G401.6 (cell line): ENCODE results near the gene CEACAM6.
"Not testable (repeated sequence)": the region's sequence is repeated elsewhere in the genome, so short reads cannot be mapped to it uniquely, and the experiment has no call there.

ENCODE experiments used
- FAIRE-seq: peaks from 2 replicates; lab custom pipeline; 2012; peaks lifted over from hg19 to GRCh38; lab: Jason Lieb, UNC

Gene CEACAM6

DNA sequence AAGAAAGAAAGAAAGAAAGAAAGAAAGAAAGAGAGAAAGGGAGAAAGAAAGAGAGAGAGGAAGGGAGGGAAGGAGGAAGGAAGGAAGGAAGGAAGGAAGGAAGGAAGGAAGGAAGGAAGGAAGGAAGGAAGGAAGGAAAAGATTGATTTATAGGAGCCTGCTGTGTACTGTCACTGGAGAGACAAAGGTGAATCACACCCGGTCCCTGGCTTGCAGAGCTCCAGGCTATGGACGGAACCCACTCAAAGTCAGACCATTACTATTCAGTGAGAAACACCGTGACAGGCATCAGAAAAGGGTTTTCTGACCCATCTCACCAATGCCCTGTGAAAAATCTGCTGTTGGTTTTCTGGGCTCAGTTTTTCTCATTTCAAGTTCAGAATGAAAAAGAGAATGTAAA lies 7.3 kb upstream of the CEACAM6 start:
- FAIRE-seq = no peak

DNA sequence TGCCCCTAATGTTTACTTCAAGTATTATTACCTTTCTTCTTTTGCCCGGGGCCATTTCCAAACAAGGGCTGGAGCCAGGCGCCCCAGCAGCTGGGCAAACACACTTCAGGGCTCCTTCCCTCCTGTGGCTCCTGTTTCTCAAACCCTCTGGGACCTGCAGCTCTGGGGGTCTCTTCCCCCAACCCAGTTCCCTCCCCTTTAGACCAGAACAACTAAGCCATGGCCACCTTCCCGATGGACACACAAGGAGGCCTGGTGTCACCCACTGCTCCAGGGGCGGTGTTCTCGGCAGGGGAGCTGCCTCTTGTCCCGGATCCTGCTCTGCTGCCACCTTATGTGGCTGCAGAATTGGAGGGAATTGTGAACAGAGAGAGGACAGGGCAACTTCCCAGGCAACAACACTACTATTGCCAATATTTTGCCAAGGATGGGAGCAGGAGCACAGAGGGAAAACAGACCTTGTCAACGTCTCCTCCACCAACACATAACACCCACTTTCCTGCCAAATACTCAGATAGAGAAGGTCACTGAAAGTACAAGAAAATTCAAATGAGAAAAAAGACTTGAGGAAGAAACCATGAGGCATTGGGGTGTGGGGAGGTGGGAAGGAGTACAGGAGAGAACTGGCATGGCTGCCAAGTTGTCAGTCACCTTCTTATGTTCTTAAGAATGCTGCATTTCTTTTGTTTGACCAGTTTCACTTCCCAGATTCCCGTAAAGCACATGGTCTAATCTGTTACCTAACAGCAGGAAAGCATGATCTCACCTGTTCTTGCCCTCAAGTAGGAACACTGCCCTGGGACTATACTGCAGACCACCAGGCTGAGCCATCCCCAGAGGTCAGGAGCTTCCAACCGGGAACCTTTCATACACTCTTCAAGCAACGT lies 4.8 kb upstream of the CEACAM6 start:
- not testable (repeated sequence) for FAIRE-seq

DNA sequence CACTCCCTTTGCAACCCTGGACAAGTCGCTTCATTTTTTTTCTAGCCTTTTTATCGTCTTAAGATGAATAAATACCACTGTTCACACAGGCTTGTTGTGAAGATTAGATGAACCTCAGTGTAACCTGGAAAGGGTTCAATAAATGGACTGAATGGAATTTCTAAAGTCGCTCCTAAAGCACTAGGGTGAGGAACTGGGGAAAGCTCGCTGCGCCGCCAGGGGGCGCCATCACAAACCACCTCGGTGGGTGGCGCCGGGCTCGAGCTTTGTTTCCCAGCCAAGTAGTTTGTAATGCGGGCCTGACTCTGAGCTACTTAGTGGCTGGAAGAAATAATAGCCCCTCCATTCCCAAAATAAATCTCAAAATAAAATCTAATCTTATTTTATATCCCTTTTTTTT lies 2.2 kb upstream of the CEACAM6 start:
- no peak for FAIRE-seq

DNA sequence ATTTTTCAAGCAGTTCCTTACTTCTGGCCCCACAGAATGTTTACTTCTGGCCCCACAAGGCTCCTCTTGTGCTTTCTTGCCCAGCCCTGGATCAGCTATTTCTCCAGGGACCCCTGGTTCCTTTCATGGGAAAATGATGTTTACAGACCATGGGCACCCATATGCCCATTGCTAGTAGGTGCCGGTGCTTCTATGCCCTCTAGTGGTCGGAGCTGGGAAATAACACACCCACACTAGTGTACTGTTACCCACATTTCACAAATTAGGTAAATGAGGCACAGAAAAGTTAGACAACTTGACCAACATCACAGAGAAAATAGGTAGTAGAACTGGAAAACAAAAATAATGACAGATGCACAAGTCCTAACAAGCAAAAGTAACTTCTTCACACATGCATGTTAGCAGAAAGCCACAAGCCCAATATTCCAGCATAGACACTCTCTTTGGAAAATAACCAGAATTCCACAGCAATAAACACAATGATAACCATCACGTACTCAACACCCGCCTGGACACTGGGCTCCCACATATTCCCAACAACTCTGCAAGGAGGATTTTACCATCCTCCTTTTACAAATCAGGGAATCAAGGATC lies 1.3 kb upstream of the CEACAM6 start:
- FAIRE-seq = peak; percentile 39

DNA sequence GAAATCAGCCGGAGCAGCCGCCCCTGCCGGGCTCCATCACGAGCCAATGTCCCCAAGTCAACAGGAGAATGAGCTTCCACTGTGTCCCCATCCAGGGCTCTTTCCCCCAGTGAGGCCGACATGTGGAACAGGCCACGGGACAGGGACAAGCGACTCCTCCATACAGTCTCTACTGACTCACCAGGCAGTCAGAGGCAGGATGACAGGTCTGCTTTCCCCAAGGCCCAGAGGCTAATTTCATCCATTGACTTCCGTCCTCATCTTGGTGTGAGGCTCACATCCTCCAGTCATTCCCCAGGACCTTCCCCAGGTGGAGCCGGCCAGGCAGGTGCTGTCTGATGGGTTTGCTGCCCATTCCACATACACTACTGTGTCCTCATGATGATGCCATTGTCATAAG lies 3.5 kb downstream of the CEACAM6 start:
- no peak for FAIRE-seq

DNA sequence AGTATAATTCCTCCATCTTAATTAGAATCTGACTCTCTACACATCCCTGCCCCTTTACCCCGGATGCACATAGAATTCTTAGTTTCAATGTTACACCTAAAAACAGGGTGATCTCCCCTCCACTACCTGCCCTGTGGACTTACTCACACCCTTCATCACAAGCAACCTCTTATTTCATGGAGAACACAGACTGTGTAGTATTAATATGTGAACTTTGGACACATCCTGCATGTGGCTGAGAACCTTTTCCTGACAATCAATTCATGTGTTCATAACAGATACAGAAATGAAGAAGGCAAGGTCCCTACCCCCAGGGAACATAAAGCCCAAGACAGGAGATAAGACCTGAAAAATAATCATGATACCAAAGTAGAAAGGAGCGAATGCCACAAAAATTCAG lies 11.8 kb downstream of the CEACAM6 start:
- FAIRE-seq = no peak

DNA sequence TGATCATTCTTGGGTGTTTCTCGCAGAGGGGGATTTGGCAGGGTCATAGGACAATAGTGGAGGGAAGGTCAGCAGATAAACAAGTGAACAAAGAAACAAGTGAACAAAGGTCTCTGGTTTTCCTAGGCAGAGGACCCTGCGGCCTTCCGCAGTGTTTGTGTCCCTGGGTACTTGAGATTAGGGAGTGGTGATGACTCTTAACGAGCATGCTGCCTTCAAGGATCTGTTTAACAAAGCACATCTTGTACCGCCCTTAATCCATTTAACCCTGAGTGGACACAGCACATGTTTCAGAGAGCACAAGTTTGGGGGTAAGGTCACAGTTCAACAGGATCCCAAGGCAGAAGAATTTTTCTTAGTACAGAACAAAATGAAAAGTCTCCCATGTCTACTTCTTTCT lies 12.8 kb downstream of the CEACAM6 start:
- FAIRE-seq = not testable (repeated sequence)

DNA sequence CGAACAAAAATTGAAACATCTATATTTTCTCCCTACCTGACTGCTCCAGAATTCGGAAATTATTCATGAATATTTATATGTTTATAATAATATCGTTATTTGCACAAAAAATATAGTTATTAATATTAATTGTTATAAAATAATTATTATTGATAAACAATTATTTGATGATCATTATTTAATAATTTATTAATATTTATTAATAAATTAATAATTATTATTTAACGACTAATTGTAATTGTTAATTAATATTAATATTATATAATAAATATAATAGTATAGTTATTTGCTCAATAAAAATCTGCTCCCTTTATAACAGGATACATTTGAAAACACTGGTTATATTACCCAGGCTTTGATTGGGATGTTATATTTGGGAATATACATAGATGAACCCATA lies 14.3 kb downstream of the CEACAM6 start:
- peak; percentile 98 for FAIRE-seq

DNA sequence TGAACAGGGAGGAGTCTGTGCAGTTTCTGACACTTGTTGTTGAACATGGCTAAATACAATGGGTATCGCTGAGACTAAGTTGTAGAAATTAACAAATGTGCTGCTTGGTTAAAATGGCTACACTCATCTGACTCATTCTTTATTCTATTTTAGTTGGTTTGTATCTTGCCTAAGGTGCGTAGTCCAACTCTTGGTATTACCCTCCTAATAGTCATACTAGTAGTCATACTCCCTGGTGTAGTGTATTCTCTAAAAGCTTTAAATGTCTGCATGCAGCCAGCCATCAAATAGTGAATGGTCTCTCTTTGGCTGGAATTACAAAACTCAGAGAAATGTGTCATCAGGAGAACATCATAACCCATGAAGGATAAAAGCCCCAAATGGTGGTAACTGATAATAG lies 16.1 kb downstream of the CEACAM6 start:
- FAIRE-seq = no peak

DNA sequence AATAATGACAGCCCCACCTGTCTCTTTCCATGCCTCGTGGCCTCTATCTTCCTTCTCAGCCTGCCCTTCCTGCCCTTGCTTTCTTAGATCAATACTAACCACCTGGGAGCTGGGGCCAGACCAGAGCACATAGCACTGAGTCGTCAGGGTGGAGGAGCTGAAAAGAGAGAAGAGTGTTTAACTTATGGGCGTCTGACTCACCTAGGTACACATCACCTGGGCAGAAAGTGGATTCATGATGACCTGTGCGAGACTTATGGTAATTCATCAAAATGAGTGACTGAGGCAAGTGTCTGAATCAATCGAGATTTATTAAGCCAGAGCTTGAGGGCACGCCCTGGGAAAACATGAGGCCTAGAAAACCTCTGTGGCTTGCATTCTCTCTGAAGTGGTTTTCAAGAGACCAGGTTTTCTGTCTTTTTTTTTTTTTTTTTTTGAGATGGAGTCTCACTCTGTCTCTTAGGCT lies 19.2 kb downstream of the CEACAM6 start:
- no peak for FAIRE-seq

DNA sequence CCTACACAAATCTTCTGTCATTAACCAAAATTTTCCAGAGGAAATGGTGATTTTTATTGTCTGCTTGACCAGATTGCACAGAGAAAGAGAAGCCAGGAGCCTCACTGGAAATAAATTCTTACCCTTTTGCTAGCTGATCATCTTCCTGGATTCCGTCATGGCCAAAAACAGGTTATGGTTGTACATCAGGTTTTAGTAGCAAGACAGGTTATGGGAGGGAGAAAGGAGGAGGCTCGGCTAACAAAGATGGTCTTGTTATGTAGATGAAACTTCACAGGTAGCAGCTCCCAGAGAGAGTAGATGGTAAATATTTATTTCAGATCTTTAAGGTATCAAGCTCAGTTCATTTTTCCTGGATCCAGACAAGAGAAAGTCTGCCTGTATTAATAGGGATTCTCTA lies 21.4 kb downstream of the CEACAM6 start:
- FAIRE-seq = no peak

DNA sequence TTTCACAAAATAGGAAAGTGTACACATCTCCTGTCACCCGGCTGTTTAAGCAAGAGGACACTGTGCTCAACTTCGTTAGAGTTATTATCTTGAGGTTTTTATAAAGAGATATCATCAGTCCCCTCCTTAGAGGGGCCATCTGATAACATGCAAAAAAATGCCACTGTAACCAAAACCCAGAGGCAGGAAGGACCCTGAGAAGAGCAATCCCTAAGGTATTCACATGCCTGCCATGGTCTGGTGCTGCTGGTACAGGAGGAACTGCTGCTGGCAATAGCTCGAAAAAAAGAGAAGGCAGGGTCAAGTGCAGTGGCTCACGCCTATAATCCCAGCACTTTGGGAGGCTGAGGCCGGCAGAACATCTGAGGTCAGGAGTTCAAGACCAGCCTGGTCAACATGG lies 28.3 kb downstream of the CEACAM6 start:
- no peak for FAIRE-seq

DNA sequence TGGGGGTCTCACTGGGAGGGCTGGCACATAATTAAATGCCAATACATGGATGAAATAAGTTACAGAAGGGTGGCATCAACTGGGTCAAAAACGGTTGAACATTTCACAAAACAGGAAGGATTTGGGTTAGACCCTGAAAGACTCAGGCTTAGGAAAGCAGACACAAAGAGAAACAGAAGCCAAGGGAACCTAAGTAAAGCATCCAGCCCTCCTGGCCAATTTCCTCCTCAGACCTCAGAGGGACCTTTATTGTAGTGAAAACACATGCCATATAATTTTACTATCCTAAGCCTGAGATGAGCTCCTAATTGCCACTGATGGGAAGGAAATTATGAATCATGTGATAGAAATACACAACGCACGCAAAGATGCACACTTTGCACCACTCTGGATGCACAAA lies 29.0 kb downstream of the CEACAM6 start:
- FAIRE-seq = no peak

DNA sequence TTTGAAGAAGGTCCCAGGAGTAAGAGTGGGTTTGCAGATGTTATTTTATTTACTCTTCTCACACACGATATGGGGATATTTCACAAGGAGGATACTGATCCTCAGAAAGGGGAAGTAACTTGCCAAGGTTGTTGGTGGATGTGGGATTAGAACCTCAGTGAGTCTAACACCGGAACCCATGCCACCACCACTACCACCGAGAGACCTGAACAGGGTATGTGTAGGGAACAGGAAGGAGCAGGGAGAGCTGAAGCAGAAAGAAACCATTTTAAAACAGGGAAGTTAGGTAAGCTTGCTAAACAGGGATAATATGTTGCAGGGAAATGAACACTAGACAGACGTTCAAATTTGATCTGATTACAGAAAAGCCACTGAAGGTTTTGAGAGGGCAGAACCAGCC lies 29.4 kb downstream of the CEACAM6 start:
- FAIRE-seq = no peak

DNA sequence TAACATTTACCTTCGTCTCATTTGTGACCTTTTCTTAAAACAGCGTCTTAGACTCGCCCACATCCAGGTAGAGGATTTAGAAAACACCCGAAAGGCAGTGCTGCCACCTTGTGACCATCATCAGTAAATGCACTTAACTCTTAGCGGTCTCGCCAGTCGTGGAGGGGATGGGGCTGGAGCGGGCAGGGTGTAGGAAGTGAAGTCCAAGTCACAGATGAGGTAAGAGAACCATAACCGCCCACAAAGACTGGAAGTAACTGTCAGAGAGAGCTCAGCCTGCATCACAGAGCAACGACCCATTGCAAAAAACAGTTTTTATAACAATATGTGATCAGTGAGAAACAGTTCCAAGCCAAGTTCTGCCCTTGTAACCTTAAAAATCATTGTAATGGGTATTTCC lies 30.3 kb downstream of the CEACAM6 start:
- peak; percentile 93 for FAIRE-seq

DNA sequence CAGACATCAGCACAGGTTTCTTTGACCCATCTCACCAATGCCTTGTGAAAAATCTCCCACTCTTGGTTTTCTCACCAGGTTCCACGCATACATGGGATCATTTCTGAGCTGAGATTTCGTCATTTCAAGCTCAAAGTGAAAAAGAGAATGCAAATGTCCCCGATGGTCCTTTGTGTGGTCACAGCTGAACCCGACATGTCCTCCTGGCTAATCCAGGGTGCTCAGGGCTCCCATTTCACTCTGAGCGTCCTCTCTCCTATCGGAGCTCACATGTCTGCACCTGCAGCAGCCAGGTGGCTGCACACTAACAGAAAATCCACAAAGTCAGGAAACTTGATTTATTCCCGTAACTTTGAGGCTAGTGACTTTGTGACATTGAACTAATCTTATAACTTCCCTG lies 31.7 kb downstream of the CEACAM6 start:
- FAIRE-seq = no peak

DNA sequence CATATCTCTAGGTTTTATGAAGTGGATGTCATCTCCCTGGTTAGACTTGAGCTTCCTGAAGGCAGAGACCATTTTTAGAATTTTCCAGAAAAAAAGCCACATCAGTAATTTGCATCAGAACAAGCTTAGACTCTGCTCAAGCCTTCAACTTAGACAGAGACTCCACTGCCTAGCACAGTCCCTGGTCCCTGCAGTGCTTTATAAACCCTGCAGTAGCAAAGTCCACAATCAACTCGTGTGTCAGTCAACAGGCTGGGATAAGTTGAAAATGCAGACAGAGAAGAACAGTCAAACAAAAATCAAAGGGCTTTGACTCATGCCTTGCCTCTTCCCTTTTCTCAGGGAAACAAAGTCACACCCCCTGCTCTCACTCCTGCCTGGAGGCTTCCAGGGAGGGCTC lies 33.2 kb downstream of the CEACAM6 start:
- FAIRE-seq = not testable (repeated sequence)

DNA sequence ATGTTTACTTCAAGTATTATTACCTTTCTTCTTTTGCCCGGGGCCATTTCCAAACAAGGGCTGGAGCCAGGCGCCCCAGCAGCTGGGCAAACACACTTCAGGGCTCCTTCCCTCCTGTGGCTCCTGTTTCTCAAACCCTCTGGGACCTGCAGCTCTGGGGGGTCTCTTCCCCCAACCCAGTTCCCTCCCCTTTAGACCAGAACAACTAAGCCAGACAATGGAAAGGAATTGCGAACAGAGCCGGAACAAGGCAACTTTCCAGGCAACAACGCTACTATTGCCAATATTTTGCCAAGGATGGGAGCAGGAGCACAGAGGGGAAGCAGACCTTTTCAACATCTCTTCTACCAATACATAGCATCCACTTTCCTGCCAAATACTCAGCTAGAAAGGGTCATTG lies 33.7 kb downstream of the CEACAM6 start:
- not testable (repeated sequence) for FAIRE-seq

DNA sequence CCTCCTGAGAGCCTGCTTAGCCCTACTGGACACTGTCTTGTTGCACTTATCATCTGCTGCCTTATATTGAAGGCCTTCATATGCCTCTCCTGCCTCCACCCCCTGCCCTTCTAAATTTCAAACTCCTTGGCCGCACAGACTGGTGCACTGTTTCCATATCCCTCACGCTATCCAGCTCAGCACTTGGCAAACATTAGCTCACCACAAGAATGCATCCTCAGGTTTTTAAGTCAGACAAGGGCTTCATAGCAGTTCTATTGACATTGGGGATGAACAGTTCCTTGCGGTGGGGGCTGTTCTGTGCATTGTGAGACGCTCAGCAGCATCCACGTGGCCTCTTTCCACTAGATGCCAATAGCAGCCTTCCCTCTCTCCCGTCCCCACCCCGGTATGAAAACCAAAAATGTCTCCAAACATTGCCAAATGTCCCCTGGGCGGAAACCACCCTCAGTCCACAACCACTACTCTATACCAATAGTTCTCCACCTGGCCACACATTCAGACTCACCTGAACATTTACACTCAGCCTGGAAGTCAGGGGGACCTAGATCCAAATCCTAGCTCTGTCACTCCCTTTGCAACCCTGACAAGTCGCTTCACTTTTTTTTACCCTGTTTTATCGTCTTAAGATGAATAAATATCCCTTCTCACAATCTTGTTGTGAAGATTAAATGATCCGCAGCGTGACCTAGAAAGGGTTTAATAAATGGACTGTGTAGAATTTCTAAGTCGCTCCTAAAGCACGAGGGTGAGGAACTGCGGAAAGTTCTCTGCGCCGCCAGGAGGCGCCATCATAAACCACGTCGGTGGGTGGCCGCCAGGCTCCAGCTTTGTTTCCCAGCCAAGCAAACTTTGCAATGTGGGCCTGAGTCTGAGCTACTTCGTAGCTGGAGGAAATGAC lies 37.4 kb downstream of the CEACAM6 start:
- FAIRE-seq = peak; percentile 76

DNA sequence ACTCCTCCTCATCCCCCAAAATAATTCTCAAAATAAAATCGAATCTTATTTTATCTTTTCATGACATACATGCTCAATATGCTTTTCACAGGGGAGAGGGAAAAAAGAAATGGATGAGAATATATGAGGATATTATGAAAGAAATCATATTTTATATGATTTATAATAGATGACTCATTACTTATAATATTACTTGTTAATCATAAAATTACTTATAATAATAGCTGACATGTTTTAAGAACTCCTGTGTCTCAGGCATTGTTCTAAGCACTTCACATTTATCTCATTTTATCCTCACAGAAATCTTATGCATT lies 38.0 kb downstream of the CEACAM6 start:
- FAIRE-seq = no peak

DNA sequence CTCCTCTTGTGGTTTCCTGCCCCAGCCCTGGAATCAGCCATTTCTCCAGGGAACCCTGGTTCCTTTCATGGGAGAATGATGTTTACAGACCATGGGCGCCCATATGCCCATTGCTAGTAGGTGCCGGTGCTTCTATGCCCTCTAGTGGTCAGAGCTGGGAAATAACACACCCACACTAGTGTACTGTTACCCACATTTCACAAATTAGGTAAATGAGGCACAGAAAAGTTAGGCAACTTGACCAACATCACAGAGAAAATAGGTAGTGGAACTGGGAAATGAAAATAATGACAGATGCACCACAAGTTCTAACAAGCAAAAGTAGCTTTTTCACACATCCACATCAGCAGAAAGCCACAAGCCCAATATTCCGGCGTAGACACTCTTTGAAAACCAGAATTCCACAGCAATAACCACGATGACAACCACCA lies 39.7 kb downstream of the CEACAM6 start:
- FAIRE-seq = peak; percentile 92

DNA sequence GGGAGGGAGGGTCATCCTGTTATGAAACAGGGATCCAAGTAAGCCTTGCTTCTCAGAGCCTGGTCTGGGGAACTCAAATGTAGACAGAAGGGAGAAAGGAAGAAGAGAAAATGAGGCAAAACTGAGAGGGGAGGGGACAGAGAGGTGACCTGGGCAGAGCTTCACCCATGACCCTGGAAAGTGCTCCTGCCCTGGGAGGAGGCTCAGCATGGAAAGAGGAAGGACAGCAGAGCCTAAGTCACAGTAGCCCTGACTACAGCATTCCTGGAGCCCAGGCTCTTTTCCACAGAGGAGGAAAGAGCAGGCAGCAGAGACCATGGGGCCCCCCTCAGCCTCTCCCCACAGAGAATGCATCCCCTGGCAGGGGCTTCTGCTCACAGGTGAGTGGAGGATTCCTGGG lies 41.0 kb downstream of the CEACAM6 start, which contains the start of gene CEACAM3:
CEACAM3 (plus strand) TSS at position 226 of the 400 bp plus-strand sequence; CDS start at position 317, 91 bp downstream.
- FAIRE-seq = no peak

DNA sequence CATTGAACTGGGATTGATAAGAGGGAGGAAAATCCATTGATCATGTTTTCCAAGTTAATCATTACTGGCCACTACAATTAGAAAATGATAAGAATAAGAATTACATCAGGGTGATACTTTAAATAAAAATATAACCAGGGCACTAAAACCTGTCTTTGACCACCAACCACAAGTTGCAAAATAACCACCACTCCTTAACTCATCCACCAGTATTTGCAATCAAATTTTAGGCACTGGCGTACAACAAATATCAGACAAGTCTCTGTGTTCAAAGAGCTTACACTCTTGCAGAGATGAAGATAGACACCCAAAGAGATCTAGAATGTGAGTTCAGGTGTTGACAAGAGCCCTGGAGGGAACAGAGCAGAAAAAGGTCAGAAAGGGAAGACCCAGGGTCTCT lies 41.6 kb downstream of the CEACAM6 start:
- FAIRE-seq = no peak
